ENCODE measurements around the gene CH25H.
"Not testable (repeated sequence)": the region's sequence is repeated elsewhere in the genome, so short reads cannot be mapped to it uniquely, and the experiment has no call there.

DNA sequence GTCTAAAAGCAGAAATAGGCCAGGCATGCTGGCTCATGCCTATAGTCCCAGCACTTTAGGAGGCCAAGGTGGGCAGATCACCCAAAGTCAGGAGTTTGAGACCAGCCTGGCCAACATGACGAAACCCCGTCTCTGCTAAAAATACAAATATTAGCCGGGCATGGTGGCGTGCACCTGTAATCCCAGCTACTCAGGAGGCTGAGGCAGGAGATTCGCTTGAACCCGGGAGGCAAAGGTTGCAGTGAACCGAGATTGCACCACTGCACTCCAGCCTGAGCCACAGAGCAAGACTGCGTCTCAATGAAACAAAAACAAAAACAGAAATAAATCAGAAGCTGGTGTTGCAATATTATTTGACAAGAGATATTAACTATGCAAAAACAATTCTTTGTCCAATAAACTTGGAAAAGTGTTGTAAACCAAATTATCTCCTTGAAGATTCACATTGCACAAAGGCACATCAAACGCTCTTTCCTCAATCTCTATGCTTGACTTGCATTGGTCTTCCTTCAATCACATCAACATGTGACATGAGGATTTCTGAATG, 38.7 kb downstream of the CH25H start:
- not testable (repeated sequence) for TF ChIP-seq YY1 (IDR thresholded peaks at IDR 0.05; ENCODE audit: low read depth); EZH2phosphoT487 (IDR thresholded peaks at IDR 0.05; ENCODE audit: borderline replicate concordance, low read depth); POLR2AphosphoS5 (IDR thresholded peaks at IDR 0.05; ENCODE audit: low read depth, low read length); NRF1 (IDR thresholded peaks at IDR 0.05; ENCODE audit: low read depth, low read length); SMC3 (IDR thresholded peaks at IDR 0.05; ENCODE audit: low read depth, low read length); TAF1 (IDR thresholded peaks at IDR 0.05; ENCODE audit: borderline replicate concordance, low read depth, low read length); RCOR1 (IDR thresholded peaks at IDR 0.05; ENCODE audit: low read length); NFIC (IDR thresholded peaks at IDR 0.05; ENCODE audit: borderline replicate concordance)
- TF ChIP-seq, protein P1, sequence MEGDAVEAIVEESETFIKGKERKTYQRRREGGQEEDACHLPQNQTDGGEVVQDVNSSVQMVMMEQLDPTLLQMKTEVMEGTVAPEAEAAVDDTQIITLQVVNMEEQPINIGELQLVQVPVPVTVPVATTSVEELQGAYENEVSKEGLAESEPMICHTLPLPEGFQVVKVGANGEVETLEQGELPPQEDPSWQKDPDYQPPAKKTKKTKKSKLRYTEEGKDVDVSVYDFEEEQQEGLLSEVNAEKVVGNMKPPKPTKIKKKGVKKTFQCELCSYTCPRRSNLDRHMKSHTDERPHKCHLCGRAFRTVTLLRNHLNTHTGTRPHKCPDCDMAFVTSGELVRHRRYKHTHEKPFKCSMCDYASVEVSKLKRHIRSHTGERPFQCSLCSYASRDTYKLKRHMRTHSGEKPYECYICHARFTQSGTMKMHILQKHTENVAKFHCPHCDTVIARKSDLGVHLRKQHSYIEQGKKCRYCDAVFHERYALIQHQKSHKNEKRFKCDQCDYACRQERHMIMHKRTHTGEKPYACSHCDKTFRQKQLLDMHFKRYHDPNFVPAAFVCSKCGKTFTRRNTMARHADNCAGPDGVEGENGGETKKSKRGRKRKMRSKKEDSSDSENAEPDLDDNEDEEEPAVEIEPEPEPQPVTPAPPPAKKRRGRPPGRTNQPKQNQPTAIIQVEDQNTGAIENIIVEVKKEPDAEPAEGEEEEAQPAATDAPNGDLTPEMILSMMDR (IDR thresholded peaks at IDR 0.05), result not testable (repeated sequence)
- TF ChIP-seq, protein P2, sequence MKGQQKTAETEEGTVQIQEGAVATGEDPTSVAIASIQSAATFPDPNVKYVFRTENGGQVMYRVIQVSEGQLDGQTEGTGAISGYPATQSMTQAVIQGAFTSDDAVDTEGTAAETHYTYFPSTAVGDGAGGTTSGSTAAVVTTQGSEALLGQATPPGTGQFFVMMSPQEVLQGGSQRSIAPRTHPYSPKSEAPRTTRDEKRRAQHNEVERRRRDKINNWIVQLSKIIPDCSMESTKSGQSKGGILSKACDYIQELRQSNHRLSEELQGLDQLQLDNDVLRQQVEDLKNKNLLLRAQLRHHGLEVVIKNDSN (IDR thresholded peaks at IDR 0.05; ENCODE audit: borderline replicate concordance, low read depth), result not testable (repeated sequence)
- TF ChIP-seq, protein P3, sequence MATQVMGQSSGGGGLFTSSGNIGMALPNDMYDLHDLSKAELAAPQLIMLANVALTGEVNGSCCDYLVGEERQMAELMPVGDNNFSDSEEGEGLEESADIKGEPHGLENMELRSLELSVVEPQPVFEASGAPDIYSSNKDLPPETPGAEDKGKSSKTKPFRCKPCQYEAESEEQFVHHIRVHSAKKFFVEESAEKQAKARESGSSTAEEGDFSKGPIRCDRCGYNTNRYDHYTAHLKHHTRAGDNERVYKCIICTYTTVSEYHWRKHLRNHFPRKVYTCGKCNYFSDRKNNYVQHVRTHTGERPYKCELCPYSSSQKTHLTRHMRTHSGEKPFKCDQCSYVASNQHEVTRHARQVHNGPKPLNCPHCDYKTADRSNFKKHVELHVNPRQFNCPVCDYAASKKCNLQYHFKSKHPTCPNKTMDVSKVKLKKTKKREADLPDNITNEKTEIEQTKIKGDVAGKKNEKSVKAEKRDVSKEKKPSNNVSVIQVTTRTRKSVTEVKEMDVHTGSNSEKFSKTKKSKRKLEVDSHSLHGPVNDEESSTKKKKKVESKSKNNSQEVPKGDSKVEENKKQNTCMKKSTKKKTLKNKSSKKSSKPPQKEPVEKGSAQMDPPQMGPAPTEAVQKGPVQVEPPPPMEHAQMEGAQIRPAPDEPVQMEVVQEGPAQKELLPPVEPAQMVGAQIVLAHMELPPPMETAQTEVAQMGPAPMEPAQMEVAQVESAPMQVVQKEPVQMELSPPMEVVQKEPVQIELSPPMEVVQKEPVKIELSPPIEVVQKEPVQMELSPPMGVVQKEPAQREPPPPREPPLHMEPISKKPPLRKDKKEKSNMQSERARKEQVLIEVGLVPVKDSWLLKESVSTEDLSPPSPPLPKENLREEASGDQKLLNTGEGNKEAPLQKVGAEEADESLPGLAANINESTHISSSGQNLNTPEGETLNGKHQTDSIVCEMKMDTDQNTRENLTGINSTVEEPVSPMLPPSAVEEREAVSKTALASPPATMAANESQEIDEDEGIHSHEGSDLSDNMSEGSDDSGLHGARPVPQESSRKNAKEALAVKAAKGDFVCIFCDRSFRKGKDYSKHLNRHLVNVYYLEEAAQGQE (IDR thresholded peaks at IDR 0.05; ENCODE audit: low read depth, low read length), result not testable (repeated sequence)
